Activated CD4-positive, alpha-beta T cell treated with anti-CD3 and anti-CD28 coated beads, Interleukin-2, amount 50 U/mL, for 24 hours (primary cell): ENCODE results near the gene ROR2.

Experiments
- DNase-seq, 2 donors: peaks; one replicate each; pipeline ENCODE4 v3.0.0-alpha.2; 2020; ENCODE audit warnings: low read depth in 1 of 2, low spot score in 1 of 2

Gene ROR2

DNA sequence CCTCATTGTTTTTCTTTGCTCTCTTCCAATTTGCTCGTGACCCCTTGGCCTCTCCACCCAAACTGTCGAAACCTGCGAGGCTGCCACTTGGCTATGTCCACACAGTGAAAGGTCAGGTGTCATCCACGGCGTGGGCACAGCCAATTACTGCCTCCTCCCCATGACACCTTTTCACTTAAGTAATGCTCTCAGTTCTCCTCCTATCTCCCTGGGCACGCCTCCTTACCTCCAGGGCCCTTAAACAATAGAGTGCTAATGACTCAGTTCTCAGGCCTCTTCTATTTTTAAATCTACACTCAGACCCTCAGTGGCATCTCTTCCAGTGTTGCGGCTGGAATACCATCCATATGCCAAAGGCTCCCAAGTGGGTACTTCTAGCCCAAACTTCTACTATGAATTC is 256.8 kb downstream of the ROR2 start:
- DNase-seq, result no peak

DNA sequence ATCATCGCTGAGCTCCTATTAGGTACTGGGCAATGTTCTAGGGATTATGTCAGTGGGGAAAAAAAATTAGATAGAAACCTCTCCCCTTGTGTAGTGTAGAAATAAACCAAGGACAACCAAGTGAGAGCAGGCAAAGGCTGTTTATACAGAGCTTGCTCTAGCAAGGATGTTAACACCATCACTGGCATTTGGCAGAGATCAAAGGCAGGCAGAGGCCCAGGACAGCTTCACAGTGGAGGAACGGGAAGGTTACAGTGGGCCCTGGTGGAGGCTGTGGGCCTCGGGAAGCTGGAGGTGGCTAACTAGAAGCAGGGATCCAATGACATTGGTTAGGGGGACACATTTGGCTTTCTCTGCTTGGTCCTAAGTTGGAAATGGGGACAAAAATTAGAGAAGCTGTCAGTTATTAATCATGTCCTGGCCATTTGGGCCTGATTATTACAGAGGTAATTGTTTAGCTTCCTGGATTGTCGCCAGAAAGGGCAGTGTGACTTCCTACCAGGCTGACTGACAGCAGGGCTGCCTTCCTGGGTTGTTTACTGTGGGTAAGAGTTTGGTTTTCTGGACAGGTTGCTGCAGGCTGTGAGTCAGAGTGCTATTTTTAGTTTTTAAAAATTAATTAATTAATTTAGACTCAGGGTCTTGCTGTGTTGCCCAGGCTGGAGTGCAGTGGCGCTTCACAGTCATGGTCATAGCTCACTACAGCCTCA is 259.3 kb downstream of the ROR2 start:
- DNase-seq, result no peak

DNA sequence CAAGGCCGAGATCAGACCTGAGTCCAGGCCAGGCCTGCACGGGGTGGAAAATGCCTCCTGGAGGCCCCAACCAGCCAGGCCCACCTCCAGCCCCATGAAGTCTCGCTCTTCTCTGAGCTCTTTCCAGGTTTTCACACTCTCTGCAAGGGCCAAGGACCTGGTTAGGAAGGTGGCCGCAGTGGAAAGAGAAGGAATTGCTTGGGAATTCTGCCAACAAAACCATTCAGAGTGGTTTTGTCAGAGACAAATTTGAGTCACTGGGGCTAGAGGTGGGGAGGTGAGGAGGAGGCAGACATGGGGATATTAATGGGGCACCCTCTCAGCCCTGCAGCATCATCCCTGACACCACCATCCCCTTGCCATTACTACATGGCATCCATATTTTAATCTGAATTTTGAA is 261.0 kb downstream of the ROR2 start:
- DNase-seq, result no peak

DNA sequence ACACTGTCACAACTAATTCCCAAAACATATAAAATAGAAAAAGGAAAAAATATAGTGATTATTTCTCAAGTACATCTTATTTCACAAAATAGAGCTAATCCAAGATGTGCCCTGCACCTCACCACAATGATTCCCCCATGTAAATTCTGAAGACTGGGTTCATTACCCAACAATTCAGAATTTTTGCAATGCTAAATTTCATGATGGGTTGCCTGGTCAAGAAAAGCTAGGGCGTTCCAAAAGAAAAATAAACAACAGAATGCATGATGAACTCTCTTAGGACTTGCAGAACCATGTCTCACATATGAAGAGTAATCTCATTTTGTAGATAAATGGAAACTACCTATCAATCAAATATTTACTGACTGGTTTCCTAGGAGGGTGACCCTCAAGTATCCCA is 266.8 kb downstream of the ROR2 start:
- DNase-seq, result no peak

GRCh38 chr9:91682806-91683205 is 267.2 kb downstream of the ROR2 start:
- no peak for DNase-seq

- peak; percentile 43 to 51 for DNase-seq
These were observed 268.3 kb downstream of the ROR2 start for GRCh38 chr9:91681461-91682305.

DNA sequence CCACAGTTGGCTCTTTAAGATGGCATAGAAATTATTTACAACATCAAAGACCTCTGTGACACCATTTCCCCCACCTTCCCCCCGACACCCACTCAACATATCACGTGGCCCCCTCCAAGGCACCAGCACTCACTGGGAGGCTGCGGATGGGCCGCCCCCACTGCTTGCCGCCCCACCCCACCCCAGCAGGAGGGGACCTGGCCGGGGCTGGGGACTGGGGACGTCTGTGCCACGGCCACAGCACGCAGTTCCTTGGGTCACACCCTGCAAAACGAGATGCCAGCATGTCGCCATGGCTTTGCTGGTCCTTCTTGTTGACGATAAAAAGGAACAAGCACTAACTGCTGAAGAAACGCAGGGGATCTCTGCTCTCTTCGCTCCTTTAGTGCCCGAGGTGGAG is 269.0 kb downstream of the ROR2 start:
- DNase-seq, result no peak

DNA sequence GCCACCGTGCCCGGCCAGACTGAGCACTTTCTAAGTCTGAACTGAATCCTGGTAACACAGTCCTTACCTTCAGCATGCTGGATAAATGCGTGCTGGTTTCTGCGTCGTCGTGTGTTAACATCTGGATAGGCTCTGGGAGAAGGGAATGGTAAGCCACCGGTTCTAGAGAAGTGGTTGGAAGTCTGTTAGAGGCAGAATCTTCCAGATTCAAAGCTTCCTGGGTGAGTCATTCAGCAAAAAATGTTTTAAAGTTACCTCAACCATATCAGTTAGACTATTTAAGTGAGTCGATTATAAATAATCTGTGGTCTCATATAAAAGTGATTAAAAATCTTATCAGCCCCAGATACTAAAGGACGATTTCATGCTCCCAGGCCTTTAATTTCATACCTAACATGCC is 269.9 kb downstream of the ROR2 start:
- no peak for DNase-seq

DNA sequence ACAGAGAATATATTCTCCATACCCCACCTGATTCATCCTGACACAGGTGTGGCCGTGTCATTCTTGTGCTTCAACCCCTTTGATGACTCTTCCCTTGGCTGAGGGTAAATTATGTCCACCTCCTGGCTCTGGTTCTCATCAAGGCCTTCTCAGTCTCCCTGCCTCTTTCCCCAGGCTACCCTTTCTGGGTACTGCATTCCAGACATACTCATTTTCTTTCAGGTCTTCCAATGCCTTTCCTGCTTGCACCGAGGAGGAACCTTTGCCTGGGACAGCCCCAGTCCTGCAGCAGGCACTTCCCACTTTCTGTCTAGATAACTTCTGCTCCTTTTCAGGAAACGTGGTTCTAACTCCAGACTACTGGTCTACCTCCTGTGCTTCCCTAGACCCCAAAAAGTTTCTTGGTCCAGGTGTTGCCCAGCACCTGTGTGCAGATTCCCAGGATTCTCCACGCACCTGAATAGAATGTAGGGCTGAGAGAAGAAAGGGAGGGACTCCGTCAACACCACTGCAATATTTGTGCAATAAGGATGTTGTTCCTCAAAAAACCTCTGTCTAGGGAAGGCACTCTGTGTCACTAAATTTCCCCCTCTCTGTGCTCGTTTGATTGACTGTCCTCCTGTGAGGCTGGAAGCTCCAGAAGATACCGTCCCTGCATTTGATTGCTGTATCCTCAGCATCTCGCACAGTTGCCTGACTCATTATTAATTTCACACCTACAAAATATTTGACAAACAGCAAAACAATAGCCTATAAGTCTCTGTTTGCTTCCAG is 271.0 kb downstream of the ROR2 start:
- no peak for DNase-seq

DNA sequence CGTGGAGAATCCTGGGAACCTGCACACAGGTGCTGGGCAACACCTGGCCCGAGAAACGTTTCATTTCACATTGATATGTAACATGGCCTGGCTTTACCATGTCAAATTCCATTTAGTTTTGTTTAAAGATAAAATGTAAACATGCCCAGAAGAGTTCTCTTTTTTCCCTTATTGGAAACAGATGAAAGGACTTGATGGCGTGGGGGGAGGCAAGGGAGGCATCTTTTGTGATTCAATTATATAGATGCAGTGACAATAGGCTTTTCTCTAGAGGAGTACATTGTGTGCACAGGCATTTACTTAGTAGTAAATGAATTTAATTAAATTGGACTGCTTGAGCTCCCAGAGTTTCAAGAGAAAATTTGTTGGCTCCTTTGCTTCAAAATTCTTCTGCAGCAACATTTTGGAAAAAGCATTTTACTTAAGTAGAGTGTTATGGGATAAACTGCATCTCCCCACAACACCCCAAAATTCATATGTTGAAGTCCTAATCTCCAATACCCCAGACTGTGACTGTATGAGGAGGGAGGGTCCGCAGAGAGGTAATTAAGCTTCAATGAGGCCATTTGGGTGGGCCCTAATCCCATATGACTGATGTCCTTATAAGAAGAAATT is 272.1 kb downstream of the ROR2 start:
- no peak for DNase-seq

DNA sequence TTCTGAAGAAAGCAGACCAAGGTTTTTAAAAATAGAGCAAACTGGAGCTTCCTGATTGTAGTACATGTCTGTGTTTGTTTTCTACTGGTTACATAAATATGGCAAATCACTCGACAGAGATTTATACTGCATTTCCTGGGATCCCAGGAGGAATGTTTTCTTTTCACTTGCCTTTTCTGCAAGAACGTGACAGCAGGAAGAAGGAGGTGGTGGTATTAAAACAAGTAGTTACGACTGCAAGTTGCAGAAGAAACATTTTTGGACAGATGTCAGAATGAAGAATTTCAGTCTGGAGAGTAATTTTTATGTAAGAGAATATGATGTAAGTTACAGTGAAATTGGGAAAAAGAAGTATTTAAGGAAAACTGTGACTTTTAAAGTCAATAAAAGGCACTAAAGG is 272.7 kb downstream of the ROR2 start:
- DNase-seq, result no peak

DNA sequence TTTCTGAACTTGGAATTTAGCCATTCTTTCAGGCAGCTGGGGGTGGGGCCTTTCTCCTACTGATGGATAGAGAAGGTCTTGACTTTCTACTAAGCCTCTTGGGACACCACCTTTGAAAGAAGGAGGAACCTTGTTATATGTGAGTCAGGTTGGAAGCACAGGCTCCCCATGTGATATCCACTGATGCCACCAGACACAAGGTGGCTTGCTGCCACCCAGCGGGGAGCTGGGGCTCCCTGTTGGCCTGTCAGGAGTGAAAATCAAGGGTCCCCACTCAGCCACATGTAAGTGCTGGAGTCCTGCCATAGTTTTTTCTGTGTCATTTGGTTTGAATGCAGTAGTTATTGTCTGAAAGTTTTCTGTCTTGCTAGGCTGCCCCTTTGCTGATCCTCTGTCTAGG is 274.0 kb downstream of the ROR2 start:
- no peak for DNase-seq

- DNase-seq, result no peak
These were observed 285.4 kb downstream of the ROR2 start for GRCh38 chr9:91664663-91665062.

DNA sequence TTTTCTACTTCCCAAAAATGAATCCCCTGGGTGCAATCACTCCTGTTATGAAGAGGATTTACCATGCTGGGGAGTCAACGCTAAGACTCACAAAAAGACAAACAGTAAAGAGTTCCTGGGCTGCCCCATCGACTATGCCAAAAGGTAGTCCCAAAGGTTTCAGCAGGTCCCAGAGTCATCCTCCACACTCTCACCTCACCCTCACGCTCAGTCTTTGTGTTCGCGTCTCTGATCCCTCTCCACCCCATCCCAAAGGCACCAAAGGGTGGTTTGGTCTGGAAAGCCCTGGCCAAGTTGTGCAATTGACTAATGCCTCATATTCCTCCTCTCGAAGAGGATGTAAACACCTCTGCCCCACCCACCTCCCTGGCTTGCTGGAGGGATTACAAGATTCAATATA is 286.2 kb downstream of the ROR2 start:
- no peak for DNase-seq

DNA sequence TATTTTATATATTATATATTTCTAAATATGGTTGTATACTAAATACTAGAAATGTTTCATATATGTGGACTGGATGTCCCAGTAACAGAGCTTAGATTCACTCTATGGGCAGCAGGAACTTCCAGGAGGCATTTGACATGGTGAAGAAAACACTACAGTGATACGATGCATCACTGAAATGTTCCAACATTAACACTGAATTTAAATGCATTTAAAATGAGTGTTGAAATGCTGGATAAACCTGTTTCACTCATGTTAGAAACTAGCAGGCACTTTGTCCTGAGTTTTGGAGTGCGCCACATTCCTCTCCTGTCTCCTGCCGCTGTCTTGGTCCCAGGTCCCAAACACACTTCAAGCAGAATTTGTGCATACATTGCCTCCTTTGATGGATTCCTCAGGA is 288.6 kb downstream of the ROR2 start:
- no peak for DNase-seq

- DNase-seq, result no peak
These were observed 289.5 kb downstream of the ROR2 start for GRCh38 chr9:91660521-91660920.

DNA sequence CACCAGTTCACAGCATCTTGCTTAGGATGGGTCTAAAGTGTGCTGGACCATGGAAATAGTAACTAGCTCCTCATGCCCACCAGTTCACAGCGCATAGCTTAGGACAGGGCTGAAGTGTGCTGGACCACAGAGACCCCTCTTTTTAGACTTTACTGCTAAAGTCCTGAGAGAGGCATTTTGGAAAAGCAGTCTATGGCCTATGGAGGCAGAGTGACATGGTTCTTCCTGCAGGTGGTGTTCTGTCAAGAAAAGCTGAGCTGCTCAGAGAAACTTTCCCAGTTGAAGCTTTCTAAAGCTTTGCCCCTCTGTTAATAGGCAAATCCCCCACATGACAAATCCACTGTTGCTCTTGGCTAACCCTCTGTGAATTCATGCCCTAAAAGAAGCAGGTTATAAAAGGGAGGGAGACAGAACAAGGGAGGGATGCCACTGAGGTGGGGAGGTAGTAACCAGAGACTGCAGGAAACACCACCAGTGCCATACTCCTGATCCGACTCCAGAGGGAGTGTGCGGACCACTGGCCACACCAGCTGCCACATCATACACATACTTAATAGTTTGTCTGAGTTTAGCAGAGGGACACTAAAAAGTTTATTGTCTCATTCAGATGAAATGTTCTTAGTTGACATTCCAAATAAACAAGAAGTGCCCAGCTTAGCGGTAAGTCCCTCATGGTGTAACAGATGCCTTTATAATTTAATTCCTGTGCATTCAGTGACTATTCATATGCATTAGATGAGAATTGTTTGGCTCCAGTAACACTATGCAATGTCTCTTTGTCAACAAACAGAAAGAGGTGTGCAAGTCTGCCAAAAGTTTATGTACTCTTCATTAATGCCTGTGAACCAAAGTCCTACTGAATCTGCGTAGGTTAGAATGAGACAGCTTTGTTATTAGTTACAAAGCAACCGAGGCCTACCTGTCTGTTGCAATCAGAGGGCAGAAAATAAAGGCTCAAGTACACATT is 290.2 kb downstream of the ROR2 start:
- no peak for DNase-seq

DNA sequence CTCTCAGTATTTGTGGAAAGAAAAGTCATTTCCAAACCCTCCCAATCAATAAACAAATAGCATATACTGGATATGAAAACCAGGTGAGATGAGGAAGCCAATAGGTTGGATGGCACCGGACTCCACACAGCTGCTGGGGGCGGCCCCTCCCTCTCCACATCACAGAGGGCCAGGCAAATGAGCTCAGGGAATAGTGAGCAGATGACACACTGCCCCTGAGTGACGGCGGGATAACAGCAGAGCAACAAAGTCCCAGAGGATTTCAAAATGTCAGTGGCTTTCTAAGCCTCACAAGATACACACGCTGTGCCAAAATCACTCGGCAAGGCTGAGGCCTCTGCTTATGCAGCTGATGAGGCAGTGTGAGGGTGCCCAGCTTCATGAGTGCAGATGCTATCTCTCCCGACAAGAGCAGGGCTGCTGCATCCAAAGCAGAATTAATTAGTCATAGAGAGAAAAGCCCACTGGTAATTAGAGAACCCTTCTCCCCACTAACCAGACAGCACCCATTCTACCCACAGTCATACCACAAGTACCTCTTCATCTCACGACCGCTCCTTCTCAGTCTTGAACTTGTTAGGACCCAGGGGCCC is 291.4 kb downstream of the ROR2 start:
- DNase-seq, result no peak

DNA sequence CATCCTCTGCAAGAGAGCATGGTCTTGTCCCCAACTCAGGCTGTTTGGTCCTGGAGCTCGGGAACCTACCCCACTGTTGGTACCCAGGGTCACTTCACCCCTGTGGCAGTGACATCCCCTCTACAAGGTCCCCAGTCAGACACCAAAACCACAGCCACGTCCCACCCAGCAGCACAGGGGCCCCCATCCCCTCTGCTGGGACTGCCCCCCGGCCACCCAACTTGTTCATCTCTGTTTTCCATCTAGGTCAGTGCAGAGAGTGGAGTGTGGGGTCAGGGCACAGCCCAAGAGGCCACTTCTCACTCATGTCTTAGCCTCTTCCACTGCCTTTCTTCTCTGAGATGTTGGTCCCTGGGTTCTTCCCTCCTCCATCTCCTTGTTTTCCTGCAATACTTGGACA is 292.5 kb downstream of the ROR2 start:
- DNase-seq, result no peak

DNA sequence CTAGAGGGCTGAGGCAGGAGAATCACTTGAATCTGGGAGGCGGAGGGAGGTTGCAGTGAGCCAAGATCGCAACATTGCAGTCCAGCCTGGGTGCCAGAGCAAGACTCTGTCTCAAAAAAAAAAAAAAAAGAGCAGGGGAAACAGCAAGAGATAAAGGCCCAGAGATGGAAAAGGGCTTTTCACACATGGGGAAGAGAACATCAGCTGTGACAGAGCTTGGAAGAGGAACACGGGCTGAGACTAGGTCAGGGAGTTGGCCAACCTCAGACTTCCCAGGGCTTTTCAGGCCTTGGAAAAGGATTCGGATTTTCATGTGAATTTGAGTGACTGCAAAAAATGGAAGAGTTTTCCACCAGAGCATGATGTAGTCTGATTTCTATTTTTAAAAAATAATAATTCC is 294.4 kb downstream of the ROR2 start:
- DNase-seq, result no peak
